Fibroblast of villous mesenchyme (primary cell): ENCODE results near the gene EML5. TPM values are rescaled to one million over a fixed set of nuclear protein-coding genes. Genes with fewer than 3 reads are reported as not detected.
A peak's percentile ranks its signal among the peaks of the same experiment; 100 is the strongest.

Experiments used
- DNase-seq: peaks from one replicate; pipeline ENCODE4 v3.0.0-alpha.2; 2010; ENCODE audit warnings: low read depth
- H3K4me3 ChIP-seq: 2 replicates; pipeline ENCODE4 v1.5.1; 2011; ENCODE audit warnings: low read depth, mild to moderate bottlenecking, low read length
- CTCF ChIP-seq: IDR thresholded peaks from 2 replicates; pipeline ENCODE4 v1.5.1; 2012; ENCODE audit warnings: low read depth, mild to moderate bottlenecking, low read length; ENCODE audit not compliant: insufficient read depth
- small RNA-seq: library from RNA; depleted of rRNA; stranded (forward); fragments of <200 nt; gene quantifications from one replicate; pipeline ENCODE3, GENCODE V24; 2012
- total RNA-seq: library from RNA; depleted of rRNA; stranded (reverse); fragments of >200 nt; gene quantifications from 2 replicates; pipeline ENCODE4 v1.2.3, GENCODE V29; 2012

The EML5 gene
- total RNA-seq, 1 donor = 0.86 TPM

- no peak overlapping the region for H3K4me3 ChIP-seq
- no peak for TF ChIP-seq CTCF
- DNase-seq = no peak
Observed at GRCh38 chr14:88572117-88572516, 220.6 kb downstream of the EML5 start.

GRCh38 chr14:88568196-88568595, 224.6 kb downstream of the EML5 start:
- no peak for TF ChIP-seq CTCF
- DNase-seq = no peak
- no peak overlapping the region for H3K4me3 ChIP-seq

GRCh38 chr14:88565427-88565826, 227.3 kb downstream of the EML5 start:
- H3K4me3 ChIP-seq = no peak overlapping the region
- TF ChIP-seq CTCF = no peak
- DNase-seq = no peak

- TF ChIP-seq CTCF = no peak
- no peak for DNase-seq
- peak overlapping the region; percentile 88 for H3K4me3 ChIP-seq
Observed at GRCh38 chr14:88563845-88564244, 228.9 kb downstream of the EML5 start.

- peak within 1 kb of the TSS; percentile 88 for H3K4me3 ChIP-seq
- DNase-seq = peak; percentile 85
- TF ChIP-seq CTCF = no peak
Observed at GRCh38 chr14:88562831-88563686, 229.7 kb downstream of the EML5 start, which contains the start of gene ZC3H14. Gene ZC3H14 (plus strand): TSS chr14:88563037. CDS start chr14:88563134, 97 bp downstream.

GRCh38 chr14:88562532-88562830, 230.3 kb downstream of the EML5 start:
- H3K4me3 ChIP-seq = peak overlapping the region; percentile 88
- no peak for TF ChIP-seq CTCF
- no peak for DNase-seq

Small RNA genes within 50 kb of the gene (small RNA-seq; reads per million reads assigned to genes)
- gene RF00019 (not detected), gene RNU4-92P (not detected)

Other genes starting within 250 kb of the EML5 start
- 14.2 TPM in 2 replicates for gene PTPN21, start 237.9 kb downstream of the EML5 start, total RNA-seq
- 83.1 and 85.5 TPM in 2 replicates for gene ZC3H14, start 229.9 kb downstream of the EML5 start, total RNA-seq
- 23.8 and 28.1 TPM in 2 replicates for gene TTC8, start 31.7 kb upstream of the EML5 start, total RNA-seq